ENCODE data around the gene ADORA1. TPM values are rescaled to one million over a fixed set of nuclear protein-coding genes. Genes with fewer than 3 reads are reported as not detected.

The ADORA1 gene
- total and polyA plus RNA-seq, 4 experiments from 2014 or later = 0.10 TPM; not detected in 3

Other genes starting within 250 kb of the ADORA1 start
- 10 to 100 TPM; 17.3 to 18.7 TPM for gene RABIF, start 238.6 kb upstream of the ADORA1 start, total RNA-seq
- 10 to 100 TPM; 24.2 to 25.0 TPM for gene RABIF, start 238.6 kb upstream of the ADORA1 start, polyA plus RNA-seq
- gene KLHL12, start 200.5 kb upstream of the ADORA1 start, total RNA-seq = 10 to 100 TPM; 24.2 to 27.1 TPM
- gene KLHL12, start 200.5 kb upstream of the ADORA1 start, polyA plus RNA-seq = 10 to 100 TPM; 24.5 to 27.1 TPM
- 10 to 100 TPM; 52.6 to 58.3 TPM for gene ADIPOR1, start 169.4 kb upstream of the ADORA1 start, total RNA-seq
- 100 to 1,000 TPM in 1 of 2 donors, 10 to 100 TPM in 1; 98.2 to 164 TPM for gene ADIPOR1, start 169.4 kb upstream of the ADORA1 start, polyA plus RNA-seq
- gene CYB5R1, start 160.5 kb upstream of the ADORA1 start, total RNA-seq = 10 to 100 TPM; 48.6 to 51.8 TPM
- gene CYB5R1, start 160.5 kb upstream of the ADORA1 start, polyA plus RNA-seq = 10 to 100 TPM; 52.0 to 81.9 TPM
- gene TMEM183A, start 120.4 kb upstream of the ADORA1 start, total RNA-seq = 10 to 100 TPM; 69.3 to 70.3 TPM
- 10 to 100 TPM; 53.9 to 71.2 TPM for gene TMEM183A, start 120.4 kb upstream of the ADORA1 start, polyA plus RNA-seq
- 1 to 10 TPM; 1.4 to 1.5 TPM for gene PPFIA4, start 101.2 kb upstream of the ADORA1 start, total RNA-seq
- not detected for gene PPFIA4, start 101.2 kb upstream of the ADORA1 start, polyA plus RNA-seq
- not detected for gene MYOG, start 41.7 kb upstream of the ADORA1 start, total RNA-seq
- gene MYOG, start 41.7 kb upstream of the ADORA1 start, polyA plus RNA-seq = not detected
- gene MYBPH, start 48.1 kb downstream of the ADORA1 start, total RNA-seq = not detected
- gene MYBPH, start 48.1 kb downstream of the ADORA1 start, polyA plus RNA-seq = not detected
- gene CHI3L1, start 59.0 kb downstream of the ADORA1 start, total RNA-seq = 1 to 10 TPM; 5.2 to 5.7 TPM
- not detected for gene CHI3L1, start 59.0 kb downstream of the ADORA1 start, polyA plus RNA-seq
- under 1 TPM; 0.41 to 0.78 TPM for gene CHIT1, start 101.9 kb downstream of the ADORA1 start, total RNA-seq
- gene CHIT1, start 101.9 kb downstream of the ADORA1 start, polyA plus RNA-seq = not detected
- gene BTG2, start 177.8 kb downstream of the ADORA1 start, total RNA-seq = 100 to 1,000 TPM; 197 to 201 TPM
- 100 to 1,000 TPM; 123 to 288 TPM for gene BTG2, start 177.8 kb downstream of the ADORA1 start, polyA plus RNA-seq
- gene FMOD, start 223.4 kb downstream of the ADORA1 start, total RNA-seq = not detected
- not detected for gene FMOD, start 223.4 kb downstream of the ADORA1 start, polyA plus RNA-seq